GF-D8 (cell line): Measurements from ENCODE around the gene GAN.
"Not testable (repeated sequence)": the region's sequence is repeated elsewhere in the genome, so short reads cannot be mapped to it uniquely, and the experiment has no call there.

ENCODE experiments used
- DNase-seq: peaks from one replicate; lab custom pipeline; 2025; lab: John Stamatoyannopoulos, UW

The GAN gene

DNA sequence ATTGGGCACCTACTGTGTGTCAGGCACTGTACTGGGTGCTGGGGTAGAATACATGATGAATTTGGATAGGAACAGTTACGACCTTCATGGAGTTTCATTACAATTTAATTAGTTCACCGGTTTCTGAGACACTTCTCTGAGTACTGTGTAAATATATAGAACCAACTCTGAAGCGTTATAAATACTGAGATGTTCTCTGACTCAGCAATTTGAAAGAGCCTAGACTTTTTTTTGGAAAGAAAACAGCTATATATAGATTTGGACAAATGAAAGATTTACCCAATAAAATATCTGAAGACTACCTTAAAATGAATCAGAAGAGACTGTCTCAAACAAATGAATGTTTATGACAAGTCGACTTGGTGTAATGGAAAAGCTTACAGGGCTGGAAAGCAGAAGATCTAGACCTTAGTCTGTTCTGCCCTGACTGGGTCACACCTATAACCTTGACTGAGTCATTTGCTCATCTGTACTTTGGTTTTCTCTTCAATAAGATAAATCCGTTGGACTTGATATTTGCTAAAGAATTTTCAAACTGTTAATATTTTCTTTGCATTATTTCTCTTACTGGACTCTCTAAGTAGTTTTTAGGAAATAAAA, 4.6 kb upstream of the GAN start:
- no peak for DNase-seq

DNA sequence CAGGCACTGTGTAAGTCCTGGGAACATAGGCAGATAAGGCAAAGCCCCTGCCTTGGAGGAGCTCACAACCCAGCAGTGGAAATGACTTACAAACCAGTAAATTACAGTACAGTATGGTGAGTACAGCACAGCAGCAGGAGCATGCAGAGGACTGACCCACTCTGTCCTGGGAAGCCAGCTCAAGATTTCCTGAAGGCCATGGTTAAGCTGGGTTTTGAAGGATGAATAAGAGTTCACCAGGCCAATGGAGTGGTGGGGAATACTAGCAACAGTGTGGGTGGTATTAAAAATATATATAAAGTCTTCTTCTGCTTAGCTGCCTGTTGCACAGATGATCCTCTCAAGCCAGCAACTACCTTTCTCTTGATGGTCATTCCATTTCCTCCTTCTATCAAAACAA, 3.0 kb upstream of the GAN start:
- DNase-seq, result no peak

DNA sequence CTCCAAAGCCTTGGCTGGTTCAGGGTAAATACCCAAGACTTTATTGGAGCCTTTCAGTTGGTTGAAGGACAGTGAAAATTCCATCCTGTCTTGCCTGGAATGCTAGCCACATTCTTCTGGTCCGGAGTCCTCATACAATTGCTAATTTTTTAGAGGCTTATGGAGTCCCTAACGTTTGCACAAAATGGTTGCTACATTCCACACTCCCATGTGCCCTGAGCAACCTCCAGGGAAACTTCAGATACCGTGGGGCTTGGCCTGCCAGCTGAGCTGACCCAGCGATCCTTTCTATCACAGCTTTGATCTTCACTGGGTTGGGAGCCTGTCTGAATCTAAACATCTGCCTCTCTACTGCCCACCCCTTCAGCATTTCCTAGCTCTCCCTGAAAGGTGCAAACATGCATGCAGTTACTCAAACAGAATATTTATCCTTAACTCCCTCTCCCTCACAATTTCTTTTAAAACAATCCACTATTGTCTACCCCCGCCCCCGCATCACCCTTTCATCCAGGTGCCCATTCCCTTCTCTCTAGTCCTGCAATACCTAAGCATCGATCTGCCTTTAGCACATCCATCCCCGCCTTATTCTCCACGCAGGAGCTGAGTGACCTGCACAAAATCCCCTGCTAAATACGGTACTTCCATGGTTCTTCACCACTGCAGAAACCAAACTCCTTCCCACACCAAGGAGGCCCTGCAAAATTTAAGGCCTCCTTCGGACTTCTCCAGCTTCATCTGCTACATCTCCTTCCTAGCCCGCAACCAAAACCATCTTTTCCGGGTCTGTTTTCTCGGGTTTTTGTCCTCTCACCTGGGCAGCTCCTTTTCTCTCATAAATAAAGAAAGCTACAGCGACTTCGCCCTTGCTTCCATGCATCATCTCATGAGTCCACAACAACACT, 810 bp upstream of the GAN start:
- DNase-seq, result no peak

GRCh38 chr16:81315271-81316175, 761 bp downstream of the GAN start:
- DNase-seq, result no peak

GRCh38 chr16:81316176-81316496, 1.4 kb downstream of the GAN start:
- no peak for DNase-seq

- DNase-seq, result no peak
These were observed 3.9 kb downstream of the GAN start for GRCh38 chr16:81318711-81319110.

- DNase-seq, result no peak
These were observed 4.6 kb downstream of the GAN start for GRCh38 chr16:81319221-81319912.

GRCh38 chr16:81321039-81321438, 6.3 kb downstream of the GAN start:
- DNase-seq, result no peak

DNA sequence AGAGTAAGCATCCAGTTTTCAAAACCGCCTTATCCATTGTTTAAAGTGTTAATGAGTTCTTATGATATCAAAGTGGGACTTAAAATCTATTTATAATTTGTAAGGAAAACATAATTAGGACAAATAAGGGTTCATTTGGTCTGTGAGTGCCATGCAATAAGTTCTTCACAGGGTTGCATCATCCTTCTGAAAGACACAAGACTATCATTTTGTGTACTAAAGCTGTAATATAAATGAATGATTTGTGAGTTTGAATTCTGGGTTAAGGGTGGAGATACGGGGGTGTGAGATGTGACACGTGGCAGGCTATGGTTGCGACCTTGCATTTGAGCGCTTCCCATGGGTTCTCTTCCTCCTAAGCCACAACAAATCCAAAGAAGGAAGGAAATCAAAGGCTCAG, 6.8 kb downstream of the GAN start:
- no peak for DNase-seq

GRCh38 chr16:81324808-81325207, 10.0 kb downstream of the GAN start:
- no peak for DNase-seq

- DNase-seq, result no peak
These were observed 12.2 kb downstream of the GAN start for GRCh38 chr16:81327011-81327410.

DNA sequence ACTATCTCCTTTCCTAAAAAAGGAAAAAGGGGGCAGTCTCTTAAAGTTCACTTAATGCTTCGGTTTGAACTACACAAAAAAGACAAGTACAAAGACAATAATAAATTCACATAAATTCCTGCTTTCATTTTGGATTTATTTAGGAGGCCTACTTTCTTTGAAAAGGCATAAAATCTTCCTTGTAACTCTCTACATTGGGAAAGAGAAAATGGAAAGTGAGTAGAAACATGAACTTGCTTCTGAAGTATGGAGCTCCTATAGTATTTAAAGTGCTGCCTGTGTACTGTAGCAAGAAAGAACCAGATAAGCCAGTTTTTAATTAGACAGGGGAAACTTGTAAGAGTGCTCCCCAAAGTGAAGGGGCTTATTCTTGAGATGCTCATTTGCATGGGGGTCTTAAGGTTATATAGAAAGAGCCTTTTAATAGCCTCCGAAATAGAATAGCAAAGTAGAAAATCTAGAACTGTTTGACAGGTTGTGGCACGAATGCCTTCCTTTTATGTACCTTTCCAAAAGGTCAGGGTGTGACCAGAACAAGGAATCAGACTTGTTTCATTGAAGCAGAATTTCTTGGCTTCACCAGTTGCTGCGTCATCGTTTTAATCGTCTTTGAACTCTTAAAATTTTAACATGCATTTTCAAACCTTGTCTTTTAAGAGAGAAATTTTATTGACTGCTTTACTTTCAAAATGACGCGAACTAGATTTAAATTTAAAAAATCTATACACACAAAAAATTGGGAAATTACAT, 12.9 kb downstream of the GAN start:
- no peak for DNase-seq

DNA sequence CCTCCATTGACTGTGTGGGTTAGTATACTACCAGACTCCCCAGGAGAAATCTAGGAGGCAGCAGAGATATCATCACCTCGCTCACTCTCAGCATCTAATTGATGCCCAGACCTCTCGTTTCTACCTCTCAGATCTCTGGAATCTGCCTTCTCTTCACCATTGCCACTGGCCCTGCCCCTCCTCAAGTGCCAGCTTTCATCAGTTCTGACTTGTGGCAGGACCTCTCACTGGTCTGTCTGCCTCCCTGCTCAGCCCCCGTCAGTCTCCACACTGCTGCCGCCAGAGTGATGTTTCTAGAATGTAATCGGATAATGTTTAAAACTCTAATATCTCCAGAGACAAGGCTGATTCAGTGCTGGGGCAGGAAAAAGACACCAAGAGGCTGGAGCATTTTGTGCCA, 15.2 kb downstream of the GAN start:
- DNase-seq, result no peak

DNA sequence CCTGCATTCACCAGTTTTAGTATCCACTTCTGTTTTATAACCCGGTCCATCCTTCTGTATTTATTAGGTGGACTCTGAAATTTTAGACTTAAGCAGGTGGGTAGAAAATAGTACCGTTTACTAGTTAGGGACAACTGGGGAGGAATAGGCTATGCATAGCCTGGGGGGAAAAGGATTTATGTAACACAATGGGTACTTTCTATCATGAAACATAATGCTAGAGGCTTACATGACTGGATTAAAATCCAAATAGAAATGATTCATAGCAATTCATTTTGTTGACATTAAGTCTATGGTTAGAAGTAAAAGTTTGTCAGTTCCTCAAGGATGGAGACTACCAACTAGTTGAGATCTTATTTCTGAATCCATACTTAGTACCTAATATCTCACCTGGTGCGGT, 18.6 kb downstream of the GAN start:
- no peak for DNase-seq

DNA sequence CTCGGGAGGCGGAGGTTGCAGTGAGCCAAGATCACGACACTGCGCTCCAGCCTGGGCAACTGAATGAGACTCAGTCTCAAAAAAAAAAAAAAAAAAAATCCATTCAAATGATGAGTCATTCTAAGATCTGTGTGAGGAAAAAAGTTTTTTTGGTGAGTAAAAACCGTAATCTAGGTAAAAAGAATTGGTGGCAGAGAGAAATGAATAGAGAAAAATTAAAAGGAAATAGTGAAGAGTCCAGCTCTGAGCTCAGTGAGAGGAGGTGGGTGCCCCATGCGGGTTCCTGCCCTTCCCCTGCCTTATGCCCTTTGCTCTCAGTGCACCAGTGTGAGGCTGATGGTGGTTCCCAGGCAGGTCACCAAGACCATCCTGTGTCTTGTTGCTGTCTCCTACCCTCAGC, 20.9 kb downstream of the GAN start:
- DNase-seq, result no peak

DNA sequence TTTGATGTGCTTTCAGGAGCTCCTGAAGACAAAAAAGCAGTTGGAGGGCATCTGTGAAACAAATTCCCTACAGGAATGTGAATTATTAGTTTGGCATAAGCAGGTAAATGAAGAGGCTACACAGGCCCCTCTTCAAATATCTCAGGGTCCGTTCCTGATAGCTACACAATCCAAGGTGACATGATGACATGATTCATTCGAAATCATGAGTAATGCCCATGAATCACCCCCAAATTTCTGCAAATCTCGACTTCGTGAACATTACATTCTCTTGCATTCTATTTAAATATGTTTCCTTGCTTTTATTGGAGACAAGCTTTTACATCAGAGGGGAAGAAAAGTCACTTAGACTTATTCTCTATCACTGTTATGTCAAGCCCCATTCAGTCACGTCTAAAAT, 22.3 kb downstream of the GAN start:
- no peak for DNase-seq

GRCh38 chr16:81345172-81345571, 30.4 kb downstream of the GAN start:
- DNase-seq, result not testable (repeated sequence)

GRCh38 chr16:81347425-81347824, 32.7 kb downstream of the GAN start:
- no peak for DNase-seq

- no peak for DNase-seq
These were observed 35.0 kb downstream of the GAN start for GRCh38 chr16:81349608-81350305.

DNA sequence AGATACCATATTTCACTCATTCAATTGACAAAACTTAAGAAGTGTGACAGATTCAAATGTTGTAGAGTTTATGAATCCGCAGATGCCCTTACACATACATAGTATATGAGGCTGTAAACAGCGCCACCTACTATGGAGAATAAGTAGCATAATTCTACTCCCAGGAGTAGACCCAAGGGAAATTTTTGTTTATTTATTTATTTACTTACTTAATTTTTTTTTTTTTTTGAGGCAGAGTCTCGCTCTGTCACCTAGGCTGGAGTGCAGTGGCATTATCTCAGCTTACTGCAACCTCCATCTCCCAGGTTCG, 35.5 kb downstream of the GAN start:
- DNase-seq, result no peak

- no peak for DNase-seq
These were observed 39.1 kb downstream of the GAN start for GRCh38 chr16:81353895-81354294.
